GM12875 (cell line): ENCODE measurements around the gene ALDH1A3.

ENCODE experiments used
- H3K4me3 ChIP-seq: one replicate; pipeline ENCODE4 v1.5.1; 2011; ENCODE audit warnings: low read depth, low read length, control low read depth
- TF ChIP-seq, protein P1 (sequence below): IDR thresholded peaks from 2 replicates; pipeline ENCODE4 v1.5.1; 2011; ENCODE audit warnings: low read depth, mild to moderate bottlenecking, control low read depth, inconsistent platforms, low read length, moderate library complexity, borderline replicate concordance; ENCODE audit not compliant: insufficient read depth

The ALDH1A3 gene

DNA sequence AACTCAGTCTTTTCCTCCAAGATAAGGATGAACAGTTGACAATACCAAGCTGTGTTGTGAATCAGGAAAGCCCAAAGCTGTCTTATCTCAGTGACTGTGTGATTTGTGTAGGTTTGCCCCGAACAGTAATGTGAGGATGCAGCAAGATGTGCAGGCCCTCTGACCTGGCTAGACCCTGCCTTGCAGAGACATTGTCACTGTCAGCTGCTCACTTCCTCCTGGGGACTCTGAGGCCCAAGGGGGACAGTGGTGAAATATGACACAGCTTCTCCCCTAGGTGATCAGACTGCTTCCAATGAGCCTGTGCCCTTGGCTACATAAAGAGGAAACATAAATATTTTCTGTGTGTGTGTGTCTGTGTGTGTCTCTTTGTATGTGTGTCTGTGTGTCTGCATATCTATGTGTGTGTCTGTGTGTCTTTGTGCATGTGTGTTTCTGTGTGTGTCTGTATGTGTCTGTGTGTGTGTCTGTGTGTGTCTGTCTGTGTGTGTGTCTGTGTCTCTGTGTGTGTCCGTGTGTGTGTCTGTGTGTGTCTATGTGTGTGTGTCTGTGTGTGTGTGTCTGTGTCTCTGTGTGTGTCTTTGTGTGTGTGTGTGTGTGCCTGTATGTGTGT, 61.2 kb downstream of the ALDH1A3 start:
- H3K4me3 ChIP-seq: peak overlapping the region; percentile 31
- TF ChIP-seq, protein P1, sequence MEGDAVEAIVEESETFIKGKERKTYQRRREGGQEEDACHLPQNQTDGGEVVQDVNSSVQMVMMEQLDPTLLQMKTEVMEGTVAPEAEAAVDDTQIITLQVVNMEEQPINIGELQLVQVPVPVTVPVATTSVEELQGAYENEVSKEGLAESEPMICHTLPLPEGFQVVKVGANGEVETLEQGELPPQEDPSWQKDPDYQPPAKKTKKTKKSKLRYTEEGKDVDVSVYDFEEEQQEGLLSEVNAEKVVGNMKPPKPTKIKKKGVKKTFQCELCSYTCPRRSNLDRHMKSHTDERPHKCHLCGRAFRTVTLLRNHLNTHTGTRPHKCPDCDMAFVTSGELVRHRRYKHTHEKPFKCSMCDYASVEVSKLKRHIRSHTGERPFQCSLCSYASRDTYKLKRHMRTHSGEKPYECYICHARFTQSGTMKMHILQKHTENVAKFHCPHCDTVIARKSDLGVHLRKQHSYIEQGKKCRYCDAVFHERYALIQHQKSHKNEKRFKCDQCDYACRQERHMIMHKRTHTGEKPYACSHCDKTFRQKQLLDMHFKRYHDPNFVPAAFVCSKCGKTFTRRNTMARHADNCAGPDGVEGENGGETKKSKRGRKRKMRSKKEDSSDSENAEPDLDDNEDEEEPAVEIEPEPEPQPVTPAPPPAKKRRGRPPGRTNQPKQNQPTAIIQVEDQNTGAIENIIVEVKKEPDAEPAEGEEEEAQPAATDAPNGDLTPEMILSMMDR: no peak

DNA sequence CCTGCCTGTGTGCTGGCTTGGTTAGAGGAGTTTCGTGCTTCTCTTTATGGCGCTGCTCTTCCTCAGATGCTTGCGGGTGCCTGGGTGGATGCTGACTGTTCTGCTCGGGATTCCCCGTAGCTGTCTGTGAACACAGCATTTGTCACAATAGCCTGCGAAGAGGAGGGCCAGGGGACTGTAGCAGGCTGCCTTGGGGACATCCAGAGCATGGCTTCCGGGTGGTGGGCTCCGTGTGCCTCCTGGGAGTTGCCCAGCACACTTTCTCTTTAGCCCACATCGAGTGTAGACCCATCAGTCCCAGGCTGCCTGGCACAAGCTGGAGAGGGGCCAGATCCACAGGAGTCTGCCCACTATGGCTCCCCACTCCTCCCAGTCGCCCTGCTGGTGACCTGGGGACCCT, 61.9 kb downstream of the ALDH1A3 start:
- no peak overlapping the region for H3K4me3 ChIP-seq
- TF ChIP-seq, protein P1: no peak

DNA sequence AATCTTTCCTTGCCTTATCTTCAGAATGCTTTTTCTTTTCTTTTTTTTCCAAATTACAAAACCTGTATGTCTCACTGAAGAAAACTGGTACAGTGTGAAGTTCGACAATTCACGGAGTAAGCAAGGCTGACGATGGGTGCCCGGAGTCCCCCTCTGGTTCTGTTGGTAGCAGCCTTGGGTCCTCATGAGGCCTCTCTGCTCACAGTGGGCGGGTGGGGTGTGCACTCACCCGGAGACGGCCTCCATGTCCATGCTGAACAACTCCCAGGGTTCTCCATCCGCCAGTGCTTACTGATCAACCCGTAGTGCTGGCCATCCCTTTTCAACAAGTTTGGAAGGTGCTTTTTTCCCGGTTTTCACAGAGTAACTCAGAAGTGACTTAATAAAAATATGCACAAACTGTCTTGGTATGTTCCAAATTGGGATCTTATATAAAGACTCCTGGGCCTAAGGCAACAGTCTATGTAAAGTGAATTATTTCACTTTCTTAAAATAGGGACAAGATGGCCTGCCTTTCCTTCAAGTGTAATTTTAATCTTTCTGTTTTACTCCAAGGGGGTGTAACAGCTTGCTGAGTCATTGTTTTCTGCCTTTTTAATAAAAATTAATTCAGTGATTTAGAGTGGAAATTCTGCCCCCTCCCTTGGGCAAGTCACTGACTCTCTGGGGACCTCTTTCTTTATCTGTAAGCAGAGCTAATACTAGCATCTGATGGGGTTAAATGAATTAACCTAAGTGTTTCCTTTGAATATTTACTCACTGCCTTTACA, 63.2 kb downstream of the ALDH1A3 start:
- TF ChIP-seq, protein P1: no peak
- peak overlapping the region; percentile 10 for H3K4me3 ChIP-seq

DNA sequence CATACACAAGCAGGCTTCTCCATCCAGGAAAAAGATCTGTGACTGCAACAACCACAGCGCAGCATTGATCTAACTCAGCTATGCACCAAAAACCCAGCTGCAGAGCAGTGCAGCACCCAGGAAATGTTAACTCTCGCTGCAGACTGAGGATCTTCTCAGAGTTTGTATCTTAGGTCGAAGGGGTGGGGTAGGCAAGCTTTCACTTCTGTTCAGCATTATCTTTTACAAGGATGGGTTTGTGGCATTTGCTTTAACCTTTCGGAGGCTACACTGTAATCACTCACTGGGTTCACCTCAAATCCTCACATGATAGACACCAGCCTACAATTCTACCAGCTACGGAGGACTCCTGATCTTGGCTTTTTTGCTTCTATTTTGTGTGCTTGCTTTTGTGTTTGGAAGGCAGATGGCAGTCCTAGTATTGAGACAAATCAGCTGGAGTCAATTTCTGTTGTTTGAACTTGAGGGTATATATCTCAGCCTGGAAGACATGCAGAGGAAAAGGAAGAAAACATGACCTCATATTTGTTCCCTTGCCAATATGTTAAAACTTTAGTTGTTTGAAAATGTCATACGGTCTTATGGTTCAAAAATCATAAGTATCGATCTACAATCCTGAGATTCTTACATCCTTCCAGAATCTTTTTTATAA, 64.7 kb downstream of the ALDH1A3 start:
- H3K4me3 ChIP-seq: no peak overlapping the region
- TF ChIP-seq, protein P1: no peak

DNA sequence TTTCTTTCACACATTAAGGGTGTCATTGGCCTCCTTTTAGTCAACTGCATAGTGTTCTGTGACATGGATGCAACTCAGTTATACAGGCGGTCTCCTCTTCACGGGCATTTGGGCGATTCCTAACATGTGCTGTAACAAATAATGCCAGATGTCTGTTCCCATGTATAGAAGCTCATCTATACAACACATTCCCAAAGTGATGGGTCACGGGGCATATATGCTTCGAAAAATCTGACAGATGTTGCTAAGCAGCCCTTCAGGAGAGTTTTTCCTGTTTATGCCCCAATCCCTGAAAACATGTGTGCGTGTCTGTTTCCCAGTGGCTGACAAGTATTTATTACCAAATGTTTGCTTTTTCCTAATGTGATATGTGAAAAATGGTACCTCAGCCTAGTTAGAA, 65.4 kb downstream of the ALDH1A3 start:
- TF ChIP-seq, protein P1: no peak
- no peak overlapping the region for H3K4me3 ChIP-seq

DNA sequence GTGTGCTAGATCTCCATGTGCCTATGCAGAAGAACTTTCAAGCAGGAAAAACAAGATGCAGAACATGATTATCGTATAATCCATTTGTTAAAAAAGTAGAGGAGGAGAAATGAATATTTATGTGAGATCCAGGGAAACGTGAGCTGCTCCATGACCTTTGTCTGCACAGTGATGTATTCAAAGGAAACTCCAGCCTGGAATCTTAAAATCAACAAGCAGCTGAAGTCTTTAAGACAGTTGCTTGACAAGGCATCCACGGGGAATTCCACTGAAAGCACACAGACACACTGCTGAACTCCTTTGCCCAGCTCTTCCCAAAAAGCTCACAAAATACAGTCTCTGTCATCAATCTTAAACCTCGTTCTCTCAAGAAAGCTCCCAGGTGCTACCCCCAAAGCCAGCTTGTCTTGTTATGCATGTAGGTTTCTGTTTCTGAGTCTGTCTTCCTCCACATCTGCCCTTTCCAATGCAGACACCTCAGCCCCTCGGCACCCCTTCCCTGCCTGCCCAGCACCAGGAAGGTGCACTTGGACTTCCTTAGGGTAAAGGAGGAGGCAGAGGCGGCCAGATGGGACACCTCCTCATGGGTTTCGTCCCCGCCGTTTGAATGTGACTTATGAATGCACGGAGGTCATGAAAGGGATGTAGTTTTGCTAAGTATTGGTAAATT, 68.3 kb downstream of the ALDH1A3 start:
- no peak overlapping the region for H3K4me3 ChIP-seq
- TF ChIP-seq, protein P1: no peak

DNA sequence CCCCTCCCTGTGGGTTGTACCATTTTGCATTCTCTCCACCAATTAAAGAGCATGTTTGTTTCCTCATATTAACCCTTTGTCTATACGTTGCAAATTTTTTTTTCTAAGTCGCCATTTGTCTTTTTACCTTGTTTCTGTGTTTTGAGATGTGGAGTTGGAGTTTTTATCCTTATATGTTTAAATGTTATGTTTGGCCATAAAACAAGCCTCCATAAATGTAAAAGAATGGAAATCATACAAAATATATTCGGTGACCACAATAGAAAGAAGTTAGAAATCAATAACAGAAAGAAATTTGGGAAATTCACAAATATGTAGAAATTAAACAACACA, 68.8 kb downstream of the ALDH1A3 start:
- H3K4me3 ChIP-seq: no peak overlapping the region
- TF ChIP-seq, protein P1: no peak
